GM19397 (cell line): ENCODE results near the gene SEC14L5.
A peak's percentile ranks its signal among the peaks of the same experiment; 100 is the strongest.

Source experiments
- ATAC-seq: cut with Tn5 transposase; IDR thresholded peaks from one replicate; pipeline ENCODE4 v1.9.1; 2021; ENCODE audit warnings: mild to moderate bottlenecking, moderate library complexity; ENCODE audit not compliant: unreplicated experiment

Gene SEC14L5

GRCh38 chr16:4957720-4958509, at the start of gene SEC14L5:
SEC14L5 (plus strand) TSS chr16:4958330; CDS start chr16:4959324, 994 bp downstream.
- peak; percentile 71 for ATAC-seq

GRCh38 chr16:4908854-4909401, 49.2 kb upstream of the SEC14L5 start:
- ATAC-seq = no peak

- ATAC-seq = no peak
Observed at GRCh38 chr16:4909825-4910224, 48.3 kb upstream of the SEC14L5 start.

- ATAC-seq = no peak
Observed at GRCh38 chr16:4910828-4911227, 47.3 kb upstream of the SEC14L5 start.

- no peak for ATAC-seq
Observed at GRCh38 chr16:4911970-4912386, 46.2 kb upstream of the SEC14L5 start.

- ATAC-seq = no peak
Observed at GRCh38 chr16:4913130-4913773, 44.9 kb upstream of the SEC14L5 start.

GRCh38 chr16:4913774-4914525, 44.2 kb upstream of the SEC14L5 start:
- ATAC-seq = no peak

GRCh38 chr16:4914528-4915225, 43.5 kb upstream of the SEC14L5 start:
- ATAC-seq = no peak

- no peak for ATAC-seq
Observed at GRCh38 chr16:4915226-4915761, 42.8 kb upstream of the SEC14L5 start.

- ATAC-seq = no peak
Observed at GRCh38 chr16:4917117-4917516, 41.0 kb upstream of the SEC14L5 start.

- ATAC-seq = no peak
Observed at GRCh38 chr16:4918781-4919251, 39.3 kb upstream of the SEC14L5 start.

- no peak for ATAC-seq
Observed at GRCh38 chr16:4920826-4921225, 37.3 kb upstream of the SEC14L5 start.

GRCh38 chr16:4922721-4923342, 35.3 kb upstream of the SEC14L5 start:
- ATAC-seq = no peak

GRCh38 chr16:4923853-4924252, 34.3 kb upstream of the SEC14L5 start:
- no peak for ATAC-seq

GRCh38 chr16:4924593-4925292, 33.4 kb upstream of the SEC14L5 start:
- ATAC-seq = no peak

- ATAC-seq = no peak
Observed at GRCh38 chr16:4925293-4925607, 32.9 kb upstream of the SEC14L5 start.

- no peak for ATAC-seq
Observed at GRCh38 chr16:4925791-4926190, 32.3 kb upstream of the SEC14L5 start.

- ATAC-seq = no peak
Observed at GRCh38 chr16:4926928-4927327, 31.2 kb upstream of the SEC14L5 start.

- ATAC-seq = no peak
Observed at GRCh38 chr16:4927661-4928060, 30.5 kb upstream of the SEC14L5 start.
